HCT116 (cell line): ENCODE measurements around the gene CFAP126.

ENCODE experiments used
- CTCF ChIP-seq, 3 experiments: fragments of 200-600 bp in 1 of 3; sonication (generic) in 1 of 3; IDR thresholded peaks in 2 of 3; conservative IDR thresholded peaks in 1 of 3; 2 replicates each; pipeline ENCODE4 v1.5.1; 2012 to 2017; ENCODE audit warnings: low read depth in 2 of 3, low read length in 2 of 3, antibody characterized with exemption in 1 of 3, borderline replicate concordance in 1 of 3, control low read depth in 1 of 3, mild to moderate bottlenecking in 1 of 3, mixed read lengths in 1 of 3, mixed run types in 1 of 3, moderate library complexity in 1 of 3; ENCODE audit not compliant: insufficient read depth in 1 of 3
- EZH2 ChIP-seq: fragments of 200-600 bp; sonication (generic); IDR thresholded peaks from 2 replicates; pipeline ENCODE4 v1.6.1; 2017; ENCODE audit warnings: antibody characterized with exemption, mixed run types
- FOSL1 ChIP-seq: IDR thresholded peaks from 2 replicates; pipeline ENCODE4 v1.6.1; 2012; ENCODE audit warnings: low read depth

DNA sequence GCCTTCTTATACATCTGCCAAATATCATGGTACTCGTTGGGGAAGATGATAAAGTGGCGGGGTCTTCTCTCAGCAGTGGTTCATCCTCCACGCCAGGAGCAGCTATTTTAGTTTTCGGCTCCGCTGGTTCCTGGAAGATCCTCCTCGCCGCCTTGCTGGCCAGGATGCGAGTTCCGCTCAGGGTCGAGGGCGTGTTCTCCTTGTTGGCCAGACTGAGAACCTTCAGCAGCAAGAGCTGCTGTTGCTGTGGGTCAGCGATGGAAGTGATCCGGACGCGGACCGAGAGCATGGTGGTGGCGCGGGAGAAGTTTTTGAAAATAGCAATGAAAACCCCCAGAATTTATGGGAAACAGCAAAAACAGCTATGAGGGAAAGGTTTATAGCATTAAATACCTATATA lies 11.4 kb upstream of the CFAP126 start:
- no peak for TF ChIP-seq CTCF (IDR thresholded peaks at IDR 0.05 in 2 of 3, conservative IDR thresholded peaks at IDR 0.05 in 1 of 3; ENCODE audit: borderline replicate concordance in 1 of 3, insufficient read depth in 1 of 3, low read depth in 2 of 3, low read length in 2 of 3)
- no peak for TF ChIP-seq FOSL1
- TF ChIP-seq EZH2 = no peak
